ENCODE results near the gene PSPC1. TPM values are rescaled to one million over a fixed set of nuclear protein-coding genes. Genes with fewer than 3 reads are reported as not detected.
A peak's percentile ranks its signal among the peaks of the same experiment; 100 is the strongest.
"Not testable (repeated sequence)": the region's sequence is repeated elsewhere in the genome, so short reads cannot be mapped to it uniquely, and the experiment has no call there.

The PSPC1 gene
- total RNA-seq, 1 donor from 2014 or later: 28.8 TPM

DNA sequence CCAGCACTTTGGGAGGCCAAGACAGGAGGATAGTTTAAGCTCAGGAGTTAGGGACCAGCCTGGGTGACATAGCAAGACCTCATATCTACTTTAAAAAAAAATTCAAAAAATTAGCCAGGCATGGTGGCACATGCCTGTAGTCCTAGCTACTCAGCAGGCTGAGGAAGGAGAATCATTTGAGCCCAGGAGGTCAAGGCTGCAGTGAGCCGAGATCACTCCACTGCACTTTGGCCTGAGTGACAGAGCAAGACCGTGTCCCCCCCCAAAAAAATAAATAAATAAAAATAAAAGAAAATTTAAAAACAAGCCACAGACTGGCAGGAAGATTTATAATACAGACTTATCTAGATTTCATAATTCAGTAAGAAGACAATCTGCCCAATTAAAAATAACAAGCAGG is 14.8 kb downstream of the PSPC1 start:
- intact Hi-C loops (cut with DNase I): no loop called here
- DNase-seq (ENCODE audit: low spot score): peak; percentile 7

DNA sequence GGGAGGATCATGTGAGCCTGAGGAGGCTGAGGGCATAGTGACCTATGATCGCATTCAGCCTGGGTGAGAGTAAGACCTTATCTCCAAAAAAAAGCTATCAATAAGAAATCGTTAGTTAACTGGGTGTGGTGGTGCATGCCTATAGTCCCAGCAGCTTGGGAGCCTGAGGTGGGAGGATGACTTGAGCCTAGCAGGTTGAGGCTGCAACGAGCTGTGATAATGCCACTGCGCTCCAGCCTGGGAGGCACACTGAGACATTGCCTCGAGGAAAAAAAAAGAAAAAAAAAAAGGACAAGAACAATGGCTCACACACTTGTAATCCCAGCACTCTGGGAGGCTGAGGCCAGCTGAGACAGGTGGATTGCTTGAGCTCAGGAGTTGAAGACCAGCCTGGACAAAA is 16.2 kb downstream of the PSPC1 start:
- peak; percentile 62 for DNase-seq (ENCODE audit: low spot score)
- intact Hi-C loops (cut with DNase I): no loop called here

- intact Hi-C loops (cut with DNase I): no loop called here
- DNase-seq (ENCODE audit: low spot score): no peak
Observed at GRCh38 chr13:19764237-19764636, 18.5 kb downstream of the PSPC1 start.

- DNase-seq (ENCODE audit: low spot score): no peak
- intact Hi-C loops (cut with DNase I): no loop called here
Observed at GRCh38 chr13:19763618-19764017, 19.1 kb downstream of the PSPC1 start.

GRCh38 chr13:19759669-19760068 is 23.1 kb downstream of the PSPC1 start:
- intact Hi-C loops (cut with DNase I): no loop called here
- no peak for DNase-seq (ENCODE audit: low spot score)

- intact Hi-C loops (cut with DNase I): no loop called here
Observed at GRCh38 chr13:19742643-19743042, 40.1 kb downstream of the PSPC1 start.

GRCh38 chr13:19737844-19738557 is 44.7 kb downstream of the PSPC1 start:
- no peak for DNase-seq (ENCODE audit: low spot score)
- intact Hi-C loops (cut with DNase I): no loop called here

More at GRCh38 chr13:19742643-19743042, 40.1 kb downstream of the PSPC1 start:
- no peak for DNase-seq (ENCODE audit: low spot score)

DNA sequence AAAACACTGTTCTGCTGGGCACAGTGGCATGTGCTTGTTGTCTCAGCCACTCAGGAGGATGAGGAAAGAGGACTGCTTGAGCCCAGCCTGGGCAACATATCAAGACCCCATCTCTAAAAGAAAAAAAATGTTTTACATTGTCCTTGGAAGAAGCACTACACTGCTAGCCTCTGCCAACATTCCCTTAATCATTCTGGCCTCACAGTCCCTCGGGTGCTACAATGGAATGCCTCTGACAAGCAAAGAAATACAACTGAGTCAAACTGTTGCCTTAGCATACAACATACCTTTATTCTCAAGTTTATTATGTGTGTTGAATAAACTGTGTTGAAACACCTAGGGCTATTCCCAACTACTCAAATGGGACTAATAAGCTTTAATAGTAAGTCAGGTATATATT is 56.1 kb downstream of the PSPC1 start:
- no peak for DNase-seq (ENCODE audit: low spot score)
- intact Hi-C loops (cut with DNase I): no loop called here

DNA sequence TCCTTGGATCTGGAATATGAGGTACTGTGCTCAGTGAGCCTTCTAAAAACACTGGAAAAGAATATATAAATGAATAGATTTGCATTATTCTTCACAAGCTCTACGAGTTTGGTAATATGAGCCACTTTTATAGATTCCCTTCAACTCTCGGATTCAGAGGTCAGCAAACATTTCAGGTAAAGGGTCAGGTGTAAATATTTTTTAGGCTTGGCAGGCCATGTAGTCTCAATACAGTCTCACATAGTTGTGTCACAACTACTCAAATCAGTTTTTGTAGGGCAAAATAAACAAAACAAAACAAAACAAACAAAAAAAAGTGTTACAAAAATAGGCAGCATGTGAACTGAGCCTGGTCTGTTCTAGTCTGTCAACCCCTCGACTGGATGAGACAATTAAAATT is 57.4 kb downstream of the PSPC1 start:
- intact Hi-C loops (cut with DNase I): no loop called here
- DNase-seq (ENCODE audit: low spot score): no peak

DNA sequence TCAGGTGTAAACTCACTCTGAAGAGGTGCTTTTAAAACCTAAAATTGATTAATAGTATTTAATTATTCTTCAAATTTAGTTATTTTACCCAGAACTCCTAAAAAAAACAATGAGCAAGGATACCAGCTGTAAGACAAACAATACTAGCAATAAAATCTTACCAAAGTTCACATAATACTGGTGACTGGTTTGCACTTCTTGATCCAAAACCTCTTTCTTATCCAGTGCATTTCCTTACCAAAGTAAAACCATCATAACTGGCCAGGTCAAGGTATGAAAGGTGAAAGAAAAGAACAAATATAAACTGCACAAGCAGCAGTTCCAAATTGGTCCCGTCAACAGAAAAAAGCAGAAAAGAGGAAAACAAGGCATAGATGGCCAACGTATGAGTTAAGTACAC is 62.7 kb downstream of the PSPC1 start:
- intact Hi-C loops (cut with DNase I): no loop called here
- no peak for DNase-seq (ENCODE audit: low spot score)

DNA sequence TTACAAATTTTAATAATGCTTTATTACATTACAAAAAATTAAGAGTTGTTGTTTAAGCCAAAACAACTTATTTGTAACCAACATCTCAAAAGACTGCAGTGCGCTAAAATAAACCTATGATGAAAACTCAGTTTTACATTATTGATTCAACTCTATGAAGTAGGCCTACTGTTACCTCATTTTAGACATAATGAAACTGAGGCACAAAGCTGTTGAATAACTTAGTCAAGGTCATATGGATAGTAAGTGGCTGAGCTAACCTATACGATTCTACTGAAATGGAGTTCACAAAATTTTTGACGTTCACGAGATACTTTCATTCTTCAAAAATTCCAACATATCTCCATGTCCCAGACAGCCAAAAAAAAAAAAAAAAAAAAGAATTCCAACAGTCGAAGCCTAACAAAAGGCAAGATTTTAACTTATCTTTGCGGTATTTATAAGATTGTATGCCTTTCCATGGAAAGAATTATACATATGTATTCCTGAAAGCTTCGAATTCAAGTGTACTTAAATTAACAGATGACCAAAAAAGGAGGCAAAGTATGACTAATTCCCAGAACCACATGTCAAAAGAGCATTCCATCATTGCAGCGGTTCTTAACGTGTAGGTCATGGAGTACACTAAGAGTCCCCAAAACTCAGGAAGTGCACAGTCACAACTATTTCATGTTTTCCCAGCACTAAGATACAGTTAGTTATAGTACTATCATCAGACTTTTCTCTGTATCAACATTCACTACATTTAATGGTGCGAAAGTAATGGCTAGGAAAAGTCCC is 69.4 kb downstream of the PSPC1 start:
- no peak for DNase-seq (ENCODE audit: low spot score)
- intact Hi-C loops (cut with DNase I): no loop called here

DNA sequence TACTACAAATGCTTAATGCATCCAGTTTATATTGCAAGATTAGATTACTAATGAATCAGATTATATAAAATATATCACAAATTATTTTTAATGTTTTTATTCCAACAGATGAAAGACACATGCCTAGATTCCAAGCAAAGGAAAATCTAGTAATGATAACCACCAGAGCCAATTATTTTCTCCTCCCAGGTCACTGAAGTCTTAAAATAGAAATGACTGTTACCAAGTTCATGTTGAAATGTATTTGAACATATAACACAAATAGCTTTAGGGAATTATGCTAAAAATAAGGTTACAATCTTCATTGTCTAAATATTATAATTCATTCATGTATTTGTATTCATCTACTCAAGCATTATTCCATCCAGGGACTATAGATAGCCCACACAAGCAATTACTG is 73.0 kb downstream of the PSPC1 start:
- DNase-seq (ENCODE audit: low spot score); intact Hi-C loops (cut with DNase I): not testable (repeated sequence)

GRCh38 chr13:19709039-19709438 is 73.7 kb downstream of the PSPC1 start:
- intact Hi-C loops (cut with DNase I); DNase-seq (ENCODE audit: low spot score): not testable (repeated sequence)

- intact Hi-C loops (cut with DNase I); DNase-seq (ENCODE audit: low spot score): not testable (repeated sequence)
Observed at GRCh38 chr13:19704256-19704655, 78.5 kb downstream of the PSPC1 start.

GRCh38 chr13:19701619-19702018 is 81.1 kb downstream of the PSPC1 start:
- DNase-seq (ENCODE audit: low spot score); intact Hi-C loops (cut with DNase I): not testable (repeated sequence)

GRCh38 chr13:19700963-19701362 is 81.8 kb downstream of the PSPC1 start:
- DNase-seq (ENCODE audit: low spot score); intact Hi-C loops (cut with DNase I): not testable (repeated sequence)

- intact Hi-C loops (cut with DNase I): no loop called here
- DNase-seq (ENCODE audit: low spot score): no peak
Observed at GRCh38 chr13:19695829-19696228, 86.9 kb downstream of the PSPC1 start.

DNA sequence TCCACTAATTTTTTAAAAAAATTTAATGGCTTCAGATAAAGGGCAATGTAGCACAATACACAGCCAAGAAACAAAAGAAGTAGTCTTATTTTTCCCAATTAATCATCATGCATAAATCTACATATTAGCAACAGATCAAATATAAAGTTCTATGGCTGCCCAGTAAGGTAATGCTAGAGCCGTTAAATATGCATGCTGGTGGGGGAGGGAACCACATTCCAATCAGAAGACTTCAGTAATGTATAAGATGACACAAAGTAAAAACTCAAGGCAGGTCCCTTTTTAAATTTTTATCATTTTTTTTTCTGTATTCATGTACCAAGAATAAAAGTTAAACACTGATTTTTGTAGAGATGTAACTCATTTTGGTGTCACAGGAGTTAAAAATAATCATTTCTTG is 87.3 kb downstream of the PSPC1 start:
- DNase-seq (ENCODE audit: low spot score): no peak

DNA sequence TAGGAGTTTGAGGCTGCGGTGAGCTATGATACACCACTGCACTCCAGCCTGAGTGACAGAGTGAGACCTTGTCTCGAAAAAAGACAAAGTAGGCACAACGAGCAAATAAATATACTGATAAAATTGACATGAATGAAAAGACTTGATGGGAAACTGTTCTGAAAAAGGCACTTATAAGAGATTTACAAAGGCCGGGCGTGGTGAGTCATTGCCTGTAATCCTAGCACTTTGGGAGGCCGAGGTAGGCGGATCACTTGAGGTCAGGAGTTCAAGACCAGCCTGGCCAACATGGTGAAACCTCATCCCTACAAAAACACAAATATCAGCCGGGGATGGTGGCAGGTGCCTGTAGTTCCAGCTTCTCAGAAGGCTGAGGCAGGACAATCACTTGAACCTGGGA is 91.3 kb downstream of the PSPC1 start:
- intact Hi-C loops (cut with DNase I); DNase-seq (ENCODE audit: low spot score): not testable (repeated sequence)

More for the DNA sequence above, 87.3 kb downstream of the PSPC1 start:
- intact Hi-C loops (cut with DNase I): no loop called here

- no peak for DNase-seq (ENCODE audit: low spot score)
- intact Hi-C loops (cut with DNase I): no loop called here
Observed at GRCh38 chr13:19685437-19685836, 97.3 kb downstream of the PSPC1 start.

GRCh38 chr13:19685034-19685433 is 97.7 kb downstream of the PSPC1 start:
- DNase-seq (ENCODE audit: low spot score): no peak

More at GRCh38 chr13:19685034-19685433, 97.7 kb downstream of the PSPC1 start:
- intact Hi-C loops (cut with DNase I): no loop called here

Data from cardiac septum (tissue), 1 donor.